A673 (cell line): ENCODE data around the gene SLC1A5.

Experiments
- CTCF ChIP-seq: fragments of 300-800, 200-600 bp; sonication (generic); conservative IDR thresholded peaks from 2 replicates; pipeline ENCODE4 v1.5.1; 2017; ENCODE audit warnings: low read depth, mild to moderate bottlenecking, antibody characterized with exemption, low read length, moderate library complexity, mixed read lengths
- EZH2 ChIP-seq: fragments of 200-600 bp; sonication (generic); IDR thresholded peaks from 2 replicates; pipeline ENCODE4 v1.6.1; 2017; ENCODE audit warnings: borderline replicate concordance, low read depth, mild to moderate bottlenecking, mixed read lengths, antibody characterized with exemption, low read length; ENCODE audit not compliant: poor library complexity, severe bottlenecking

GRCh38 chr19:46834984-46835383 is 46.6 kb upstream of the SLC1A5 start:
- TF ChIP-seq CTCF (no peak), EZH2 (no peak)
